SKM-1 (cell line): ENCODE measurements around the gene SLC9A3.

Experiments used
- DNase-seq: peaks from one replicate; lab custom pipeline; 2025; ENCODE audit not compliant: unreplicated experiment; lab: John Stamatoyannopoulos, UW

SLC9A3 gene

GRCh38 chr5:555058-555623 is 30.9 kb upstream of the SLC9A3 start:
- DNase-seq, result no peak

- DNase-seq, result no peak
These were observed 30.2 kb upstream of the SLC9A3 start for GRCh38 chr5:554284-554988.

- DNase-seq, result no peak
These were observed 29.6 kb upstream of the SLC9A3 start for GRCh38 chr5:553874-554273.

- DNase-seq, result no peak
These were observed 27.2 kb upstream of the SLC9A3 start for GRCh38 chr5:551406-551805.

GRCh38 chr5:549229-549628 is 25.0 kb upstream of the SLC9A3 start:
- no peak for DNase-seq

GRCh38 chr5:548256-548655 is 24.0 kb upstream of the SLC9A3 start:
- no peak for DNase-seq

- no peak for DNase-seq
These were observed 23.1 kb upstream of the SLC9A3 start for GRCh38 chr5:547086-547924.

- DNase-seq, result no peak
These were observed 22.2 kb upstream of the SLC9A3 start for GRCh38 chr5:546376-546908.

GRCh38 chr5:545641-546375 is 21.6 kb upstream of the SLC9A3 start:
- DNase-seq, result no peak

GRCh38 chr5:544675-545355 is 20.6 kb upstream of the SLC9A3 start:
- DNase-seq, result no peak

GRCh38 chr5:543755-544674 is 19.8 kb upstream of the SLC9A3 start:
- DNase-seq, result peak; percentile 92

GRCh38 chr5:543351-543750 is 19.1 kb upstream of the SLC9A3 start:
- DNase-seq, result no peak

- DNase-seq, result no peak
These were observed 18.4 kb upstream of the SLC9A3 start for GRCh38 chr5:542319-543311.

- DNase-seq, result no peak
These were observed 17.5 kb upstream of the SLC9A3 start for GRCh38 chr5:541539-542318.

- DNase-seq, result no peak
These were observed 16.8 kb upstream of the SLC9A3 start for GRCh38 chr5:540906-541538.

- DNase-seq, result no peak
These were observed 16.0 kb upstream of the SLC9A3 start for GRCh38 chr5:540071-540905.
